GM12878 (cell line): ENCODE results near the gene CRB3. TPM values are rescaled to one million over a fixed set of nuclear protein-coding genes. Genes with fewer than 3 reads are reported as not detected.

ENCODE experiments used
- BHLHE40 ChIP-seq, 2 experiments: fragments of 450-650 bp in 1 of 2; IDR thresholded peaks; 2 replicates each; pipeline ENCODE4 v1.6.1; 2011 to 2017; ENCODE audit warnings: low read depth in 2 of 2, borderline replicate concordance in 1 of 2, improper control_type of control experiment in 1 of 2, low read length in 1 of 2, mild to moderate bottlenecking in 1 of 2
- NR2F1 ChIP-seq: fragments of 450-650 bp; conservative IDR thresholded peaks from 2 replicates; pipeline ENCODE4 v1.6.1; 2017; ENCODE audit warnings: mild to moderate bottlenecking
- POLR2AphosphoS5 ChIP-seq: IDR thresholded peaks from 2 replicates; pipeline ENCODE4 v1.6.1; 2011; ENCODE audit warnings: mild to moderate bottlenecking, low read length, inconsistent platforms
- ZBED1 ChIP-seq: IDR thresholded peaks from 2 replicates; pipeline ENCODE4 v1.6.1; 2016; ENCODE audit warnings: borderline replicate concordance
- ZBTB33 ChIP-seq: fragments of 450-650 bp; IDR thresholded peaks from 2 replicates; pipeline ENCODE4 v1.6.1; 2017; ENCODE audit warnings: mild to moderate bottlenecking
- polyA plus RNA-seq, 11 experiments: library from polyadenylated mRNA; depleted of rRNA in 4 of 11; unstranded in 6 of 11; stranded (reverse) in 5 of 11; fragments of >200 nt; fragmentation: Nextera tagmentation in 4 of 11; fragmentation: Illumina TruSeq in 1 of 11; extraction: Ambion mirVana in 4 of 11; extraction: Trizol in 1 of 11; gene quantifications; 1 replicate in 1 of 11; 2 replicates in 10 of 11; pipeline versions ENCODE4 v1.2.1 to v1.2.3, GENCODE V29; 2011 to 2016; ENCODE audit warnings: inconsistent platforms in 2 of 11, missing spikeins in 2 of 11, low read depth in 1 of 11
- total RNA-seq, 4 experiments: library from RNA; depleted of rRNA in 3 of 4; stranded (reverse); fragments of >200 nt in 3 of 4; fragmentation: Illumina TruSeq in 1 of 4; extraction: Trizol in 1 of 4; gene quantifications; 2 replicates each; pipeline versions ENCODE4 v1.2.1 to v1.2.3, GENCODE V29; 2013 to 2021
- TF ChIP-seq, protein P1 (sequence below): fragments of 450-650 bp; IDR thresholded peaks from 2 replicates; pipeline ENCODE4 v1.6.1; 2018; ENCODE audit warnings: mild to moderate bottlenecking, low read depth, moderate library complexity; ENCODE audit not compliant: partially characterized antibody
- TF ChIP-seq, protein P2 (sequence below): IDR thresholded peaks from 2 replicates; pipeline ENCODE4 v1.6.1; 2011; ENCODE audit warnings: borderline replicate concordance, low read depth, mild to moderate bottlenecking, moderate library complexity, low read length; ENCODE audit not compliant: insufficient read depth, poor library complexity, severe bottlenecking
- TF ChIP-seq, protein P3 (sequence below): IDR thresholded peaks from 2 replicates; pipeline ENCODE4 v1.6.1; 2012; ENCODE audit warnings: low read depth, low read length, improper control_type of control experiment

CRB3 gene
- total and polyA plus RNA-seq, 10 of the 15 experiments (the other 5 are each of a cell fraction or from before 2014, with no cell fraction given): 0.11 to 1.9 (median 0.98) TPM; not detected in 1

GRCh38 chr19:6465663-6466062, 1.6 kb downstream of the CRB3 start (continued):
- TF ChIP-seq, protein P1, sequence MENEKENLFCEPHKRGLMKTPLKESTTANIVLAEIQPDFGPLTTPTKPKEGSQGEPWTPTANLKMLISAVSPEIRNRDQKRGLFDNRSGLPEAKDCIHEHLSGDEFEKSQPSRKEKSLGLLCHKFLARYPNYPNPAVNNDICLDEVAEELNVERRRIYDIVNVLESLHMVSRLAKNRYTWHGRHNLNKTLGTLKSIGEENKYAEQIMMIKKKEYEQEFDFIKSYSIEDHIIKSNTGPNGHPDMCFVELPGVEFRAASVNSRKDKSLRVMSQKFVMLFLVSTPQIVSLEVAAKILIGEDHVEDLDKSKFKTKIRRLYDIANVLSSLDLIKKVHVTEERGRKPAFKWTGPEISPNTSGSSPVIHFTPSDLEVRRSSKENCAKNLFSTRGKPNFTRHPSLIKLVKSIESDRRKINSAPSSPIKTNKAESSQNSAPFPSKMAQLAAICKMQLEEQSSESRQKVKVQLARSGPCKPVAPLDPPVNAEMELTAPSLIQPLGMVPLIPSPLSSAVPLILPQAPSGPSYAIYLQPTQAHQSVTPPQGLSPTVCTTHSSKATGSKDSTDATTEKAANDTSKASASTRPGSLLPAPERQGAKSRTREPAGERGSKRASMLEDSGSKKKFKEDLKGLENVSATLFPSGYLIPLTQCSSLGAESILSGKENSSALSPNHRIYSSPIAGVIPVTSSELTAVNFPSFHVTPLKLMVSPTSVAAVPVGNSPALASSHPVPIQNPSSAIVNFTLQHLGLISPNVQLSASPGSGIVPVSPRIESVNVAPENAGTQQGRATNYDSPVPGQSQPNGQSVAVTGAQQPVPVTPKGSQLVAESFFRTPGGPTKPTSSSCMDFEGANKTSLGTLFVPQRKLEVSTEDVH: no peak
- TF ChIP-seq BHLHE40 (IDR thresholded peaks at IDR 0.05; ENCODE audit: borderline replicate concordance in 1 of 2, low read depth in 2 of 2, low read length in 1 of 2) (no peak), ZBED1 (no peak), NR2F1 (no peak), POLR2AphosphoS5 (no peak), ZBTB33 (no peak)
- TF ChIP-seq, protein P2, sequence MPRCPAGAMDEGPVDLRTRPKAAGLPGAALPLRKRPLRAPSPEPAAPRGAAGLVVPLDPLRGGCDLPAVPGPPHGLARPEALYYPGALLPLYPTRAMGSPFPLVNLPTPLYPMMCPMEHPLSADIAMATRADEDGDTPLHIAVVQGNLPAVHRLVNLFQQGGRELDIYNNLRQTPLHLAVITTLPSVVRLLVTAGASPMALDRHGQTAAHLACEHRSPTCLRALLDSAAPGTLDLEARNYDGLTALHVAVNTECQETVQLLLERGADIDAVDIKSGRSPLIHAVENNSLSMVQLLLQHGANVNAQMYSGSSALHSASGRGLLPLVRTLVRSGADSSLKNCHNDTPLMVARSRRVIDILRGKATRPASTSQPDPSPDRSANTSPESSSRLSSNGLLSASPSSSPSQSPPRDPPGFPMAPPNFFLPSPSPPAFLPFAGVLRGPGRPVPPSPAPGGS: no peak
- TF ChIP-seq, protein P3, sequence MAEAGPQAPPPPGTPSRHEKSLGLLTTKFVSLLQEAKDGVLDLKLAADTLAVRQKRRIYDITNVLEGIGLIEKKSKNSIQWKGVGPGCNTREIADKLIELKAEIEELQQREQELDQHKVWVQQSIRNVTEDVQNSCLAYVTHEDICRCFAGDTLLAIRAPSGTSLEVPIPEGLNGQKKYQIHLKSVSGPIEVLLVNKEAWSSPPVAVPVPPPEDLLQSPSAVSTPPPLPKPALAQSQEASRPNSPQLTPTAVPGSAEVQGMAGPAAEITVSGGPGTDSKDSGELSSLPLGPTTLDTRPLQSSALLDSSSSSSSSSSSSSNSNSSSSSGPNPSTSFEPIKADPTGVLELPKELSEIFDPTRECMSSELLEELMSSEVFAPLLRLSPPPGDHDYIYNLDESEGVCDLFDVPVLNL: no peak
- TF ChIP-seq, all 136 proteins: peak for 0
